HL-60 (cell line): ENCODE results near the gene GPS2.

ENCODE experiments used
- CTCF ChIP-seq: IDR thresholded peaks from one replicate; pipeline ENCODE4 v1.5.1; 2011; ENCODE audit warnings: low read length, control low read depth, inconsistent platforms; ENCODE audit not compliant: insufficient read depth
- GABPA ChIP-seq: IDR thresholded peaks from 2 replicates; pipeline ENCODE4 v1.6.1; 2012; ENCODE audit warnings: low read depth
- POLR2AphosphoS5 ChIP-seq: IDR thresholded peaks from 2 replicates; pipeline ENCODE4 v1.6.1; 2012; ENCODE audit warnings: low read depth
- TF ChIP-seq, protein P1 (sequence below): IDR thresholded peaks from 2 replicates; pipeline ENCODE4 v1.6.1; 2012; ENCODE audit warnings: low read depth; ENCODE audit not compliant: insufficient replicate concordance

- TF ChIP-seq CTCF (no peak), POLR2AphosphoS5 (no peak), GABPA (no peak)
- TF ChIP-seq, protein P1, sequence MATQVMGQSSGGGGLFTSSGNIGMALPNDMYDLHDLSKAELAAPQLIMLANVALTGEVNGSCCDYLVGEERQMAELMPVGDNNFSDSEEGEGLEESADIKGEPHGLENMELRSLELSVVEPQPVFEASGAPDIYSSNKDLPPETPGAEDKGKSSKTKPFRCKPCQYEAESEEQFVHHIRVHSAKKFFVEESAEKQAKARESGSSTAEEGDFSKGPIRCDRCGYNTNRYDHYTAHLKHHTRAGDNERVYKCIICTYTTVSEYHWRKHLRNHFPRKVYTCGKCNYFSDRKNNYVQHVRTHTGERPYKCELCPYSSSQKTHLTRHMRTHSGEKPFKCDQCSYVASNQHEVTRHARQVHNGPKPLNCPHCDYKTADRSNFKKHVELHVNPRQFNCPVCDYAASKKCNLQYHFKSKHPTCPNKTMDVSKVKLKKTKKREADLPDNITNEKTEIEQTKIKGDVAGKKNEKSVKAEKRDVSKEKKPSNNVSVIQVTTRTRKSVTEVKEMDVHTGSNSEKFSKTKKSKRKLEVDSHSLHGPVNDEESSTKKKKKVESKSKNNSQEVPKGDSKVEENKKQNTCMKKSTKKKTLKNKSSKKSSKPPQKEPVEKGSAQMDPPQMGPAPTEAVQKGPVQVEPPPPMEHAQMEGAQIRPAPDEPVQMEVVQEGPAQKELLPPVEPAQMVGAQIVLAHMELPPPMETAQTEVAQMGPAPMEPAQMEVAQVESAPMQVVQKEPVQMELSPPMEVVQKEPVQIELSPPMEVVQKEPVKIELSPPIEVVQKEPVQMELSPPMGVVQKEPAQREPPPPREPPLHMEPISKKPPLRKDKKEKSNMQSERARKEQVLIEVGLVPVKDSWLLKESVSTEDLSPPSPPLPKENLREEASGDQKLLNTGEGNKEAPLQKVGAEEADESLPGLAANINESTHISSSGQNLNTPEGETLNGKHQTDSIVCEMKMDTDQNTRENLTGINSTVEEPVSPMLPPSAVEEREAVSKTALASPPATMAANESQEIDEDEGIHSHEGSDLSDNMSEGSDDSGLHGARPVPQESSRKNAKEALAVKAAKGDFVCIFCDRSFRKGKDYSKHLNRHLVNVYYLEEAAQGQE = no peak
These were observed 20.5 kb downstream of the GPS2 start, which contains the start of gene YBX2 for GRCh38 chr17:7294614-7295153.
